Brain microvascular endothelial cell (primary cell): Measurements from ENCODE around the gene IRF8.
"Not testable (repeated sequence)": the region's sequence is repeated elsewhere in the genome, so short reads cannot be mapped to it uniquely, and the experiment has no call there.

Source experiments
- DNase-seq: peaks from one replicate; pipeline ENCODE4 v3.0.0-alpha.2; 2020
- H3K27ac ChIP-seq: fragments of 250-450 bp; sonication (Bioruptor Pico); 2 replicates; pipeline ENCODE4 v1.5.1; 2020; ENCODE audit warnings: mild to moderate bottlenecking, moderate library complexity
- H3K27me3 ChIP-seq: fragments of 250-450 bp; sonication (Bioruptor Pico); replicated peaks from 2 replicates; pipeline ENCODE4 v1.5.1; 2020; ENCODE audit warnings: mild to moderate bottlenecking
- H3K36me3 ChIP-seq: fragments of 250-450 bp; sonication (Bioruptor Pico); replicated peaks from 2 replicates; pipeline ENCODE4 v1.5.1; 2020; ENCODE audit warnings: mild to moderate bottlenecking
- H3K4me3 ChIP-seq: 2 replicates; pipeline ENCODE4 v1.5.1; 2011; ENCODE audit warnings: low read depth, mild to moderate bottlenecking, control low read depth, low read length, moderate library complexity
- in situ Hi-C: cut with HindIII; loops from 2 replicates; pipeline ENCODE4 v1.10.0; 2017; ENCODE audit warnings: low sequenced_read_pairs, low pct_ligation_motif_present
- TF ChIP-seq, protein P1 (sequence below): IDR thresholded peaks from 2 replicates; pipeline ENCODE4 v1.5.1; 2011; ENCODE audit warnings: low read depth, mild to moderate bottlenecking, moderate library complexity, low read length, control low read depth, inconsistent platforms; ENCODE audit errors: missing control alignments

Gene IRF8

DNA sequence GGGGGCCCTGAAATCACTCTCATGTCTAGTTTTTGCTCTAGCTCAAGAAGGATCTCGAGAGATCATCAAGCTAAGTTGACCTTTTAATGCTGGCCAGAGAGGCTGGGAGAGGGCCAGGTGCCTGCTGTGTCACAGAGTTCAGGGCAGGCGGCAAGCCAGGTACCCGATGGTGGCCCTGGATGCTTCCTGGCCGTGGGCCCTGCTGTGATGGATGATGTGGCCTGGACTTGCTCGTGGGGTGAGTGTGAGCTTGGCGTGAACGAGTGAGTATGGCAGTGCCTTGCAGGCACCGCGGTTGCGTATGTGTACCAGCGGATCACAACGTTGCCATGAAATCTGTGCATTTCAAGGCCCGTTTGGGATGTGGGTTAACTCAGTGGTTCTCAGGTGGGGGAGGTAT is 7.4 kb downstream of the IRF8 start:
- H3K27me3 ChIP-seq = peaks cover 3% of the 10 kb centered on the region
- H3K27ac ChIP-seq = no peak overlapping the region
- in situ Hi-C loops = no loop called here
- H3K36me3 ChIP-seq = no peaks in the 10 kb centered on the region
- DNase-seq = no peak
- TF ChIP-seq, protein P1, sequence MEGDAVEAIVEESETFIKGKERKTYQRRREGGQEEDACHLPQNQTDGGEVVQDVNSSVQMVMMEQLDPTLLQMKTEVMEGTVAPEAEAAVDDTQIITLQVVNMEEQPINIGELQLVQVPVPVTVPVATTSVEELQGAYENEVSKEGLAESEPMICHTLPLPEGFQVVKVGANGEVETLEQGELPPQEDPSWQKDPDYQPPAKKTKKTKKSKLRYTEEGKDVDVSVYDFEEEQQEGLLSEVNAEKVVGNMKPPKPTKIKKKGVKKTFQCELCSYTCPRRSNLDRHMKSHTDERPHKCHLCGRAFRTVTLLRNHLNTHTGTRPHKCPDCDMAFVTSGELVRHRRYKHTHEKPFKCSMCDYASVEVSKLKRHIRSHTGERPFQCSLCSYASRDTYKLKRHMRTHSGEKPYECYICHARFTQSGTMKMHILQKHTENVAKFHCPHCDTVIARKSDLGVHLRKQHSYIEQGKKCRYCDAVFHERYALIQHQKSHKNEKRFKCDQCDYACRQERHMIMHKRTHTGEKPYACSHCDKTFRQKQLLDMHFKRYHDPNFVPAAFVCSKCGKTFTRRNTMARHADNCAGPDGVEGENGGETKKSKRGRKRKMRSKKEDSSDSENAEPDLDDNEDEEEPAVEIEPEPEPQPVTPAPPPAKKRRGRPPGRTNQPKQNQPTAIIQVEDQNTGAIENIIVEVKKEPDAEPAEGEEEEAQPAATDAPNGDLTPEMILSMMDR = no peak
- no peak overlapping the region for H3K4me3 ChIP-seq

DNA sequence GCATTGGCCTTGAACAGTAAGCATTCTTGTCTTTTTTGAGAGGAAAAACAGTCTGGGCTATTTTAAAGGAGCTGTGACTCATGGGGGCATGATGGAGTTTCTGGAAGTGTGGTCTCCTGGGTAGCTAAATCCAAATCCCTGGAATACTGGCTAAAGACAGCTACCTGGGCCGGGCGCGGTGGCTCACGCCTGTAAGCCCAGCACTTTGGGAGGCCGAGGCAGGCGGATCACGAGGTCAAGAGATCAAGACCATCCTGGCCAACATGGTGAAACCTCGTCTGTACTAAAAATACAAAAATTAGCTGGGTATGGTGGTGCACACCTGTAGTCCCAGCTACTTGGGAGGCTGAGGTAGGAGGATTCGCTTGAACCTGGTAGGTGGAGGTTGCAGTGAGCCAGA is 8.3 kb downstream of the IRF8 start:
- in situ Hi-C loops, H3K36me3 ChIP-seq, H3K27me3 ChIP-seq, DNase-seq, H3K27ac ChIP-seq, H3K4me3 ChIP-seq: not testable (repeated sequence)

DNA sequence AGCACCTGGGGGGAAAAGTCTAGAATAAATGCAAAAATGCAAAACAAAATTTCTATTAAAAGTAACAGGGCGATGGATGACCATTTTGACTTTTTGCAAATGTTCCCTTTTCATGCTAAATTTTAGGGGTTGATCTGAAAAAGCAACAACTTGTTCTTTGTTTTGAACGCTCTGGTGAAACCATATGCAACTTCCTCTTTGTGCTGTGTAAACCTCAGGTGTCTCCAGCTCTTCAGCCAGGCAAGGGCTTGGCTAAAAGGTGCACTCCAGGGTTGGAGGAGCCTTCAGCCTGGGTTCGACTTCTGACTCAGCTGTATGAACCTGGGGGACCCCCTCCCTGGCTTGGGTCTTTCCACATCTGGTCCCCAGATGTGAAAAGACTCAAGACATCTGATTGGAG is 9.5 kb downstream of the IRF8 start:
- in situ Hi-C loops = no loop called here
- DNase-seq = no peak
- Histone ChIP-seq H3K4me3 (no peak overlapping the region), H3K27me3 (no peaks in the 10 kb centered on the region), H3K36me3 (no peaks in the 10 kb centered on the region), H3K27ac (no peak overlapping the region)
- TF ChIP-seq, protein P1 = no peak

DNA sequence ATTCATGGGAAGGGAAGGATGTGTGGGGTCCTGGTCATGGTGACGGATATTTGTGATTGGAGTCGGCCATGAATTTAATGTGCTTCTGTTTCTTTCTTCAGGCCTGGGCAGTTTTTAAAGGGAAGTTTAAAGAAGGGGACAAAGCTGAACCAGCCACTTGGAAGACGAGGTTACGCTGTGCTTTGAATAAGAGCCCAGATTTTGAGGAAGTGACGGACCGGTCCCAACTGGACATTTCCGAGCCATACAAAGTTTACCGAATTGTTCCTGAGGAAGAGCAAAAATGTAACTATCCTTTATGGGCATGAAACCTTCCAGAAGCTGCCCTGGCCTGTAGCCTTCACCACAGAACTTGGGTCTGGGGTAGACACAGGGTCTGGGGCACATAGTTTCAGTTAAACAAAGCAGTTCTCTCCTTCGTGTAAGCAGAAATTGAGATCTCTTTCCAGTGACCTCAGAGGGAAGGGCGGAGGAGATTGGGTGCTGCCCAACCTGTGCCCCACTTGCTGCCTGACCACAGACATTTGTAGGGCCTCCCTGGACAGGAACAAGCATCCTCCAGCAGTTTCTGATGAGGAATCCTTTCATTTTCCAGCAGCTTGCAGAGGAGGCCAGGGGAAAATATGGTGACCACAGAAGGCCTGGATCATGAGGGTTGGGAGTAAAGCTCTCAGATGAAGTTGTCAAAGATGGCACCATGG is 10.1 kb downstream of the IRF8 start:
- TF ChIP-seq, protein P1 = no peak
- Histone ChIP-seq H3K36me3 (no peaks in the 10 kb centered on the region), H3K4me3 (no peak overlapping the region), H3K27me3 (no peaks in the 10 kb centered on the region), H3K27ac (no peak overlapping the region)
- in situ Hi-C loops = no loop called here
- no peak for DNase-seq

DNA sequence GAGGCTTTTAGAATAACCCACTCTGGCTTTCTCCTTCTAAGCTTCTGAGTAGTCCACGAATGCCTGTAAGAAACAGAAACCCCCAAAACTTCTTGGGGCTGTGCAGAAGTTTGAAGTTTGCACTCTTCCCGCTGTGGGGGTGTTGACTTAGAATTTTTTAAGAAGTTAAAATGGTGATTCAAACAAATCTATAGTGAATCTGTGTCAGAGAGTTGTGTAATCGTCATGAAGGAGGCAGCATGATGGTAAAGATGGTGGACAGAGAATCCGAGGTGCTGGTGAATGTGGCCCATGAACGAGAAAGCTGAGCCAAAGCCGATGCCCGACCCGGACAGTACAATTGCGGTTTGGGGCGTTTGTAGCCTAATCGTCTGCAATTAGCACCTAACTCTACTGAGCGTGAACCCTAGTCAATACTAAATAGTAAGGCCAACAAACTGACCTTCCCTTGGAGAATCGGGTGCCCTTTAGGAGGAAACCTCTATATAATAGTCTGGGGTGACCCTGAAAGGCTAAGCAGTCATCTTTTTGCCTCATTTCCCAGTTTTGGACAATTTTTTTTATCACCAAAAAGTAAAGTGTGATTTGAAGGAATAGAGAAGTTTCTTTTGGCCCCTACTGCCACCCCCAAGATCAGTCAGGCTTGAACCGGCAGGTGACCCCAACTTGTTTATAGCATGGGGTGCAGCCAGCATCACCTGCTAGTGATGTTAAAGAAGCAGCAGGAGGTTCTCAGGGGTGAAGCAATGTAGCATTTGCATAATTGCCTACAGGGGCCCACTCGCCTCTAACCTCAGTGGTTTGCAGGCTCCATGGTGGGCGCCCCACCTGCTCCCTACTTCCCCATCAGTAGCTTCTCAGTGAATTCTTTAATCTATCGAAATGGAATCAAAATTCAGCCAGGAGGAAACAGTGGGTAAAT is 11.2 kb downstream of the IRF8 start:
- DNase-seq = no peak
- no peak overlapping the region for H3K4me3 ChIP-seq
- no peaks in the 10 kb centered on the region for H3K36me3 ChIP-seq
- TF ChIP-seq, protein P1 = no peak
- no peaks in the 10 kb centered on the region for H3K27me3 ChIP-seq
- H3K27ac ChIP-seq = no peak overlapping the region
- in situ Hi-C loops = no loop called here

DNA sequence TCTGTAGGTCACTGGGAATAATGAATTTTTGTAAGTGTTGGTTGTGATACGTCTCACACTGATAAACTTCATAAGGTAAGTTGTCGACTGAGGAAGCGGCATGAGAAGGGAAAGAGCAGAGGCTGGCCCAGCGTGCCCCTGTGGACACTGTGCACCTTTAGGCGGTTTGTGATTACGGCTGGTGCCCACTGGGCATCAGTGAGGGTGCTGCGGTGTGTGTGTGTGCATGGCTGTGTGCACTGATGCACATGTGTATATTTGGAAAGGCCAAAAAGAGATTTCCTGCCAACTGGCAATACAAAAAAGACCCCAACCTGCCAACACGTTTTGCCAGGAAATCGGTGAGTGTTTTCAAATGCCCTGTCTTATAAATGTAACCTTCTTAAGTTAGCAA is 11.9 kb downstream of the IRF8 start:
- no peak overlapping the region for H3K4me3 ChIP-seq
- no peaks in the 10 kb centered on the region for H3K27me3 ChIP-seq
- H3K36me3 ChIP-seq = no peaks in the 10 kb centered on the region
- TF ChIP-seq, protein P1 = no peak
- in situ Hi-C loops = no loop called here
- no peak for DNase-seq
- H3K27ac ChIP-seq = no peak overlapping the region
